HG02610 (cell line): ENCODE measurements around the gene CIITA.
A peak's percentile ranks its signal among the peaks of the same experiment; 100 is the strongest.

Experiments used
- ATAC-seq: cut with Tn5 transposase; IDR thresholded peaks from one replicate; pipeline ENCODE4 v1.9.1; 2021; ENCODE audit warnings: mild to moderate bottlenecking, moderate library complexity; ENCODE audit not compliant: unreplicated experiment

Gene CIITA

GRCh38 chr16:10878644-10879501 is 1.9 kb downstream of the CIITA start:
- ATAC-seq, result no peak

- ATAC-seq, result no peak
Measured at GRCh38 chr16:10879681-10880589, 2.9 kb downstream of the CIITA start.

- ATAC-seq, result no peak
Measured at GRCh38 chr16:10880594-10881452, 3.8 kb downstream of the CIITA start.

GRCh38 chr16:10881479-10882030 is 4.6 kb downstream of the CIITA start:
- ATAC-seq, result no peak

GRCh38 chr16:10883004-10883403 is 6.0 kb downstream of the CIITA start:
- ATAC-seq, result no peak

GRCh38 chr16:10885246-10885645 is 8.2 kb downstream of the CIITA start:
- no peak for ATAC-seq

GRCh38 chr16:10888320-10888937 is 11.4 kb downstream of the CIITA start:
- ATAC-seq, result no peak

- no peak for ATAC-seq
Measured at GRCh38 chr16:10889855-10890254, 12.9 kb downstream of the CIITA start.

GRCh38 chr16:10892782-10893318 is 15.8 kb downstream of the CIITA start:
- ATAC-seq, result no peak

- no peak for ATAC-seq
Measured at GRCh38 chr16:10895053-10895946, 18.3 kb downstream of the CIITA start.

GRCh38 chr16:10896165-10896564 is 19.2 kb downstream of the CIITA start:
- ATAC-seq, result no peak

- ATAC-seq, result no peak
Measured at GRCh38 chr16:10896723-10897122, 19.7 kb downstream of the CIITA start.

GRCh38 chr16:10897134-10897533 is 20.1 kb downstream of the CIITA start:
- peak; percentile 51 for ATAC-seq

- no peak for ATAC-seq
Measured at GRCh38 chr16:10902999-10903398, 26.0 kb downstream of the CIITA start.

- ATAC-seq, result no peak
Measured at GRCh38 chr16:10906482-10906881, 29.5 kb downstream of the CIITA start.

- ATAC-seq, result no peak
Measured at GRCh38 chr16:10906914-10907756, 30.1 kb downstream of the CIITA start.

GRCh38 chr16:10907757-10908045 is 30.7 kb downstream of the CIITA start:
- ATAC-seq, result no peak

GRCh38 chr16:10911267-10911666 is 34.3 kb downstream of the CIITA start:
- no peak for ATAC-seq
